NCI-H524 treated with DMSO at 0.1 percent for 48 hours (cell line): ENCODE data around the gene STK24.
"Not testable (repeated sequence)": the region's sequence is repeated elsewhere in the genome, so short reads cannot be mapped to it uniquely, and the experiment has no call there.

Experiments used
- DNase-seq: peaks from one replicate; lab custom pipeline; 2025; lab: John Stamatoyannopoulos, UW

Gene STK24

GRCh38 chr13:98576963-98577835 is at the start of gene STK24:
TSS of gene STK24 (minus strand) at chr13:98577107. CDS start at chr13:98576786, 321 bp downstream.
- no peak for DNase-seq

DNA sequence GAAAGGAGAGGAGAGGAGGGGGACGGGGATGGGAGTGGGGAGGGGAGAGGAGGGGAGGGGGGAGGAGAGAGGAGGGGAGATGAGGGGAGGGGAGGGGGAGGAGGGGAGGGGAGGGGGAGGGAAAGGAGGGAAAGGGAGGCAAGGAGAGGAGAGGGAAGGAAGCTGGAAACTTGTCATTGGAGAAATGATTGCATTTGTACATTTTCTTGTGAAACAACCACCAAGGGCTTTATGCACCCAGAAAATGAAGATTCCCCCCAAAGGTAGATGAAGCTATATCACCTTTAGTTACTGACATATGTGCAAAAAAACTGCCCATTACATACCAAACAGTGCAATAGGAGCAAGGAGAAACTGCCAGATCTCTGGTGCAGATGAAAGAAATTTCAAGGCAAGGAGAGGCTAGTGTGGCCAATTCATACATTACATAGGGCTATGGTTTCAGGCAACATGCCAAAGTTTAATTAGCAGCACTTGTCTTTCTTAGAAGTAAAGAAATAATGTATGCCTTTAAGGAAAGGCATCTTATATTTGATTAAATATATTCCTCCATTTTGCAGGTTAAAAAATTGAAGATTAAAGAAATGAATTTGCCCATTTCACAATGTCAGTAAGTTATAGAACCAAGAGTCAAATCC is 49.5 kb upstream of the STK24 start:
- DNase-seq: no peak

DNA sequence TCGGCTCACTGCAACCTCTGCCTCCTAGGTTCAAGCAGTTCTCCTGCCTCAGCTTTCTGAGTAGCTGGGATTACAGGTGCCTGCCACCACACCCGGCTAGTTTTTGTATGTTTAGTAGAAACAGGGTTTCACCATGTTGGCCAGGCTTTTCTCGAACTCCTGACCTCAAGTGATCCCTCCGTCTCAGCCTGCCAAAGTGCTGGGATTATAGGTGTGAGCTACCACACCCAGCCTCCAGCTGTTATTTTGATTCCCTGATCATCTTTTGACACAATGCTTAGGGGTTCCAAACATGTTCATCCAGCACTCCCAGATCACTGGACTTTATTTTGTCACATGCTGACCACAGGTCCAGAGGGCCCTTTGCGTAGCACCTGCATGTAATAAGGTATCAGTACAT is 47.7 kb upstream of the STK24 start:
- DNase-seq: not testable (repeated sequence)

DNA sequence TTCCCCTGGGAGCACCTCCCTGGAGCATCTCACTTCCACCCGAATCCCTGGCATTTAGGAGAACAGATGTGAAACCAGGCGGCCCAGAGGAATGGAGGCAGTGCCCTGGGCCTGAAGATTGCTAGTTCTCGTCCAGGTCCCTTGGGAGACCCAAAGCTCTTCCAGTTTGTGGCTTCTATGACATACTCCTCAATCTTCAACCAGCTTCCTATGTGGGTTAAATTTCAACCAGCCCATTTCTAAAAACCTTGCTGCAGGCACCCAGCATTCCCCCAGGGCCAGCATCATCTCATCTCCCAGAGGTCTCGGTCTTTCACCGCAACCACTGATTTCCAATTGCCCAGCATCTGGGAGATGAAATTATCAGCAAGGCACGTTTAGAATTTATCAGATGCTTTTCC is 46.0 kb upstream of the STK24 start:
- no peak for DNase-seq

- DNase-seq: no peak
These were observed 42.6 kb upstream of the STK24 start for GRCh38 chr13:98619556-98619955.

- DNase-seq: not testable (repeated sequence)
These were observed 38.7 kb upstream of the STK24 start for GRCh38 chr13:98615595-98615994.

DNA sequence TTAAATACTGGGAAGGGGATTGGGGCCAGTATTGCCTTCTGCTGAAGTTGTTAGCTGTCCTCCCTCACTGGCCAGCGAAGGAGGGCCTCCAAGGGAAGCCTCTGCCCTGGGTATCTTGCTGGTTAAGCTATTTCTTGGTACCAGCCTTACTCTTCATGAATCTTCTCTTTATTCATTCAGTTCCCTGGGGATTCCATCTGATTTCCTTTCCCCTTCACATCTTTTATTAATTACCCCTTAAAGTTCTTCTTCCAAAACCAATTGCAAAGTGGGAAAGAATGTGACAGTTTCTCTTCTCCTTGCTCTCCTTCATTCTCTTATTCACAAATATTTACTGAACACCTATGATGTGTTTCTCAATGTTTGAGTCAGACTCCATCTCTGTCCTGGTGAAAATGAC is 36.7 kb upstream of the STK24 start:
- no peak for DNase-seq

DNA sequence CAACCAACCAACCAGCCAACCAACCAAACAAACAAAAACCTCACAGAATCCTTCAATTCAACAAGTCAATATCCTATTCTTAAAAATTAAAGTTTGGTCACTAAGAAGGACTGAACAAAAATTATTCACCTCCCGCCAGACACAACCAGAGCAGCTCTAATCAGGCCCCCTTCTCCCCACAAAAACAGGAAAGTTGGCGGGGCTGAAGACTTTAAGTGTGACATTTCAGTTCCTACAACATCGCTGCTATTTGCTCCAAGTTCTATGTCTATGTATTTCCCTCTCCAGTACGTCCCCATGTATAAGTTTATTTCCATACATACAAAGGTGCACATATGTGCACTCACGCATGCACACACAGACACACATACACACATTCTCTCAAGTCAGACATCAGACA is 32.8 kb upstream of the STK24 start:
- no peak for DNase-seq

GRCh38 chr13:98606296-98606695 is 29.4 kb upstream of the STK24 start:
- peak; percentile 67 for DNase-seq

GRCh38 chr13:98599502-98600328 is 22.8 kb upstream of the STK24 start:
- DNase-seq: no peak

GRCh38 chr13:98598043-98598442 is 21.1 kb upstream of the STK24 start:
- no peak for DNase-seq

GRCh38 chr13:98595134-98595533 is 18.2 kb upstream of the STK24 start:
- no peak for DNase-seq

DNA sequence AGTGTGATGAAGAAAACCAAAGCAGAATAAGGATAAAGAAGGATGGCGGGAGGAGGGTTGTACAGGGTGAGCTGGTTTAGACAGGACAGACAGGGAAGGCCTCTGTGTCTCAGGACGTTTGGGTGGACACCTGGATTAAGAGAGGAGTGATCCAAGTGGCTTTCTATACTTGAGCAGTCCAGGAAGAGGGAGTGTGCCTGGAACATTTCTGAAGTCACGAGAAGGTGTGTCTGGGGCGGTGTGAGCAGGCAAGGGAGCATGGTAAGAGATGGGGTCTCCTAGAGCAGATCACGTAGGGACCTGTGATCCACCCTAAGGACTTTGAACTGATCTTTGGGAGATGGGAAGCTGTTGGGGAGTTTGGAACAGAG is 15.4 kb upstream of the STK24 start:
- DNase-seq: no peak

GRCh38 chr13:98591721-98592361 is 14.9 kb upstream of the STK24 start:
- DNase-seq: no peak

DNA sequence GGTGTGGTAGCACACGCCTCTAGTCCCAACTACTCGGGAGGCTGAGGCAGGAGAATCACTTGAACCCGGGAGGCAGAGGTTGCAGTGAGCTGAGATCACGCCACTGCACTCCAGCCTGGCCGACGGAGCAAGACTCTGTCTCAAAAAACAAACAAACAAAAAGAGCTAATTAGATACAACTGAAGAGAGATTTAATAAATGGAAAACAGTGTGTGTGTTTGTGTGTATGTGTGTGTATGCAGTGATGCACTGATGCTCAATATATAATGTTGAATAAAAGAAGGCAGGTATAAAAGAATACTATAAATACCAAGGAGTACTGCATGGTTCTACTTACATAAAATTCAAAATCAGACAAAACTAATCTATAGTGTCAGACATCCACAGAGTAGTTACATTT is 13.6 kb upstream of the STK24 start:
- DNase-seq: not testable (repeated sequence)

- not testable (repeated sequence) for DNase-seq
These were observed 12.6 kb upstream of the STK24 start for GRCh38 chr13:98589516-98589915.

GRCh38 chr13:98586400-98587345 is 9.8 kb upstream of the STK24 start:
- no peak for DNase-seq

DNA sequence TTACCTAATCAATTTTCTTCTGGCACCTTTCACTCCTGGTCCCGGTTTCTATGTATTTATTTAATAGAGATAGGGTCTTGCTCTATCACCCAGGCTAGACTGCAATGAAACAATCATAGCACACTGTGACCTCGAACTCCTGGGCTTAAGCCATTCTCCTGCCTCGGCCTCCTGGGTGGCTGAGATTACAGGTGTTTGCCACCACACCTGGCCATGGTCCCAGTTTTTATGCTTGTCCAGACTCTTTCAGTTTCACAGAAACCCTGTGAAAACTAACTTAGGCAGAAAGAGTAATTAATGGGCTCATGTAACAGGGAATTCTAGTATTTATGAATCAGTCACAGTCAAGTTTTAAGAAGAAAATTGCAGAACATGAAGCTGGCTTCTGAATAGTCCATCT is 9.0 kb upstream of the STK24 start:
- DNase-seq: no peak

- no peak for DNase-seq
These were observed 8.5 kb upstream of the STK24 start for GRCh38 chr13:98585398-98585754.

GRCh38 chr13:98584668-98585397 is 7.9 kb upstream of the STK24 start:
- DNase-seq: no peak
